ENCODE measurements around the gene ATP6V1C2.
A peak's percentile ranks its signal among the peaks of the same experiment; 100 is the strongest.

Gene ATP6V1C2

DNA sequence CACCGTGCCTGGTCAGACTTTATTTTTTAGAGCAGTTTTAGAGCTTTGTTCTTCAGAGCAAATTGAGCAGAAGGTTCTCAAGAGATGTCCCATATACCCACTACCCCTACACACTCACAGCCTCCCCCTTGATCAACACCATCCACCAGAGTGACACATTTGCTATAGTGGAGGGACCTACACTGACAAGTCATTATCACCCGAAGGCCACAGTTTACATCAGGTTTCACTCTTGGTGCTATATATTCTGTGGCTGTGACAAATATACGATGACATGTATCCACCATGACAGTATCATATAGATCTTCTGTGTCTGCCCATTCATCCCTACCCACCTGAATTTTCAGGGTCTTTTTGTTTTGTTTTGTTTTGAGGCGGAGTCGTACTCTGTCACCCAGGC lies 15.4 kb upstream of the ATP6V1C2 start:
- no peak overlapping the region for H3K27ac ChIP-seq
- no peak overlapping the region for H3K4me3 ChIP-seq (ENCODE audit: low read depth, low read length)
- no peak for DNase-seq
- no peaks in the 10 kb centered on the region for H3K36me3 ChIP-seq (replicated peaks)
- in situ Hi-C loops (cut with HindIII; ENCODE audit: low pct_ligation_motif_present, low sequenced_read_pairs): no loop called here
- TF ChIP-seq, protein P1, sequence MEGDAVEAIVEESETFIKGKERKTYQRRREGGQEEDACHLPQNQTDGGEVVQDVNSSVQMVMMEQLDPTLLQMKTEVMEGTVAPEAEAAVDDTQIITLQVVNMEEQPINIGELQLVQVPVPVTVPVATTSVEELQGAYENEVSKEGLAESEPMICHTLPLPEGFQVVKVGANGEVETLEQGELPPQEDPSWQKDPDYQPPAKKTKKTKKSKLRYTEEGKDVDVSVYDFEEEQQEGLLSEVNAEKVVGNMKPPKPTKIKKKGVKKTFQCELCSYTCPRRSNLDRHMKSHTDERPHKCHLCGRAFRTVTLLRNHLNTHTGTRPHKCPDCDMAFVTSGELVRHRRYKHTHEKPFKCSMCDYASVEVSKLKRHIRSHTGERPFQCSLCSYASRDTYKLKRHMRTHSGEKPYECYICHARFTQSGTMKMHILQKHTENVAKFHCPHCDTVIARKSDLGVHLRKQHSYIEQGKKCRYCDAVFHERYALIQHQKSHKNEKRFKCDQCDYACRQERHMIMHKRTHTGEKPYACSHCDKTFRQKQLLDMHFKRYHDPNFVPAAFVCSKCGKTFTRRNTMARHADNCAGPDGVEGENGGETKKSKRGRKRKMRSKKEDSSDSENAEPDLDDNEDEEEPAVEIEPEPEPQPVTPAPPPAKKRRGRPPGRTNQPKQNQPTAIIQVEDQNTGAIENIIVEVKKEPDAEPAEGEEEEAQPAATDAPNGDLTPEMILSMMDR (IDR thresholded peaks at IDR 0.05; ENCODE audit: low read depth, low read length, missing control alignments): no peak
- peaks cover 3% of the 10 kb centered on the region for H3K27me3 ChIP-seq (replicated peaks)

DNA sequence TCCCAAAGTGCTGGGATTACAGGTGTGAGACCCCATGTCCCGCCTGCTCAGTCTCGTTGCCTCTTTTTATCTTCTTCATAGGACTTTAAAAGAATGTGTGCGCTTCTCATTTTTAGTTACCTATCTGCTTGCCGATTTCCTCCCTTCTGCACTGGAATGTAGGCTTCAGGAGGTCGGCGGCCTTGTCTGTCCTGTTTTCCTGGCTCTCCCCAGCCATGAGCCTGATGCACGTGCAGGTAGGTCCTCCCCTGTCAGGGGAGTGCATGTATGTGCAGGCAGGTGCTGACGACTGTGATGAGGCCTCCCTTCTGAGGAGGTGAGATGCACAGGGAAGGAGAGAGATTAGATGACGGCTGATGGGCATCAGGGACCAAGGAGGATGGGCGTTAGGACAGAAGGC lies 13.6 kb upstream of the ATP6V1C2 start:
- TF ChIP-seq, protein P1 (IDR thresholded peaks at IDR 0.05; ENCODE audit: low read depth, low read length, missing control alignments): no peak
- H3K4me3 ChIP-seq (ENCODE audit: low read depth, low read length): no peak overlapping the region
- no peak overlapping the region for H3K27ac ChIP-seq
- H3K36me3 ChIP-seq (replicated peaks): no peaks in the 10 kb centered on the region
- no peak for DNase-seq
- H3K27me3 ChIP-seq (replicated peaks): peaks cover 3% of the 10 kb centered on the region
- in situ Hi-C loops (cut with HindIII; ENCODE audit: low pct_ligation_motif_present, low sequenced_read_pairs): no loop called here

DNA sequence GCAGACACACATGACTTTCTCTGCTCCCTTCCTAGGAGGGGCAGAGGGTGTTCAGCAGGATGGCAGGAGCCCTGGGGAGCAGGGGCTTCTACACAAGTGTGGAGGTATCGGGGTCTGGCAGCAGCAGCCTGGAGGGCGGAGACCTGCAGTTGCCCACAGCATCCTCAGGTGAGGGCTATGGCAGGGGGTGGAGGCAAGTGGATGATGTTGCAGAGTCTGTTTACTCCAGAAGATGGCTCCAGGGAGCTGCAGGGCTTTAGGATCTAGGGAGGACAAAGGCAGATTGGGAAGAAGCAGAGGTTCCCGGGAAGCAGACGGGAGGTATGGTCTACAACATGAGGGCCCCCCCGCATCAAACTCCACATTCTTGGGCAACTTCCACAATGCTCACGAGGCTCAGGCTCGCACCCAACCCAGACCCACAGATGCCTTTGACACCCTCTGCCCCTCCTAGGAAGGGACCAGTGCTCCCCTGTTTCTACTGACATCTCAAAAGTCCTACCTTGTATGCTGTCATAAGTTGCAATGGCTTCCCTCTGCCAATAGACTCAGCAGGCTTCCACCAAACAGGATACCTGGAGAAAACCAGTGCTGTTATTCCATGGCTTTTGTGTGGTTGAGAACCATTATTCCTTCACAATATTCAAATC lies 12.0 kb upstream of the ATP6V1C2 start:
- DNase-seq: no peak
- no peak overlapping the region for H3K4me3 ChIP-seq (ENCODE audit: low read depth, low read length)
- TF ChIP-seq, protein P1 (IDR thresholded peaks at IDR 0.05; ENCODE audit: low read depth, low read length, missing control alignments): peak; percentile 69
- in situ Hi-C loops (cut with HindIII; ENCODE audit: low pct_ligation_motif_present, low sequenced_read_pairs): no loop called here
- no peaks in the 10 kb centered on the region for H3K36me3 ChIP-seq (replicated peaks)
- peaks cover 3% of the 10 kb centered on the region for H3K27me3 ChIP-seq (replicated peaks)
- no peak overlapping the region for H3K27ac ChIP-seq

DNA sequence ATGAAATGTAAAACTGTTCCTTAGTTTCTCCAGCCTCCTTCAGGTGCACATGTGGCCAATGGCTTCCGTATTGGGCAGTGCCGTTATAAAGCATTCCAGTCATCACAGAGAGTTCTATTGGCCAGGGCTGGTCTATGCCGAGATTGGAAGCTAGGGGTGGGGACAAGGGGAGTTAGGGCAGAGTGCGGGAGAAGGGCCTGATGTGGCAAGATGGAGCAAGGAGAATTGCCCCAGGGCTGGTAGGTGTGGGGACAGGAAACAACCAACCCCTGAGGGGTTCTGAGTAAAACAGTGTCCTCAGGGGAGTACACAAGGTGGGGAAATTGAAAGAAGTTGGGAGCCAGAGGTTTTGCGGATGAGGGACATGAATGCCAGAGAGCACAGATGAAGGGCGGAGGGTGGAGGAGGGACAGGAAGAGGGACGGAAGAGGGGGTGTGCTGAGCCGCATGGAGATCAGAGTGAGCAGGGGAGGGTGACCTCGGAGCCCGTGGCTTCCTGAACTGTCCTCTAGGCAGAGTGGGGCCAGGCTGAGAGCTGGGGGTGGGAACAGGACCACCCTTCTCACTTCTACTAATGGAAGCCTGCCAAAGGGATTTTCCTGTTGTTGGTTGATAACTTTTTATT lies 9.1 kb upstream of the ATP6V1C2 start:
- Histone ChIP-seq H3K4me3 (ENCODE audit: low read depth, low read length) (no peak overlapping the region), H3K27me3 (replicated peaks) (peaks cover 3% of the 10 kb centered on the region), H3K36me3 (replicated peaks) (no peaks in the 10 kb centered on the region), H3K27ac (no peak overlapping the region)
- DNase-seq: no peak
- TF ChIP-seq, protein P1 (IDR thresholded peaks at IDR 0.05; ENCODE audit: low read depth, low read length, missing control alignments): no peak
- in situ Hi-C loops (cut with HindIII; ENCODE audit: low pct_ligation_motif_present, low sequenced_read_pairs): no loop called here

DNA sequence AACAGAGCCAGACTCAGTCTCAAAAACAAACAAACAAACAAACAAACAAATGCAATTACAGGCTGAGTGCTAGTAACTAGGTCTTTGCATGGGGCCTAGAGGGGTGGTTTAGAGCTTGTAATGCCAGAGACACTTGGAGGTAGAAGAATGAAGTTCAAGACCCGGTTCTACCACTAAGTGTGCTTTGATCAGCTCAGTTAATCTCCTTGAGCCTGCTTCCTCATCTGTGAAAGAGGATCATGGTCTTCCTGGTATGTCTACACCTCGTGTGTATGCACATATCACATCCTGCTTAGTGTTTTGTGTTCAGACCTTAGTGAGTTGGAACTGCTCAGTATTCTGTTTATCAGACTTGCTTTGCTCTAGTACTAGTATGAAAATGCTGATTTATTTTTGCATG lies 4.8 kb upstream of the ATP6V1C2 start:
- TF ChIP-seq, protein P1 (IDR thresholded peaks at IDR 0.05; ENCODE audit: low read depth, low read length, missing control alignments): no peak
- H3K36me3 ChIP-seq (replicated peaks): no peaks in the 10 kb centered on the region
- in situ Hi-C loops (cut with HindIII; ENCODE audit: low pct_ligation_motif_present, low sequenced_read_pairs): no loop called here
- no peak overlapping the region for H3K4me3 ChIP-seq (ENCODE audit: low read depth, low read length)
- DNase-seq: no peak
- H3K27ac ChIP-seq: no peak overlapping the region
- H3K27me3 ChIP-seq (replicated peaks): peaks cover 16% of the 10 kb centered on the region
